Right renal pelvis (tissue), 4 donors: ENCODE data around the gene DDX6. TPM values are rescaled to one million over a fixed set of nuclear protein-coding genes. Genes with fewer than 3 reads are reported as not detected.
A peak's percentile ranks its signal among the peaks of the same experiment; 100 is the strongest.
"Not testable (repeated sequence)": the region's sequence is repeated elsewhere in the genome, so short reads cannot be mapped to it uniquely, and the experiment has no call there.

ENCODE experiments used
- DNase-seq, 4 donors: peaks; one replicate each; pipeline ENCODE4 v3.0.0-alpha.2; 2013; ENCODE audit warnings: low read depth in 4 of 4, low spot score in 3 of 4, missing footprints in 1 of 4
- polyA plus RNA-seq, 4 donors: library from polyadenylated mRNA; unstranded; fragments of 120-200 nt; gene quantifications; one replicate each; pipeline ENCODE4 v1.2.1, GENCODE V29; 2013; ENCODE audit not compliant: insufficient read length in 4 of 4

Gene DDX6
- polyA plus RNA-seq, 4 donors, result 104 to 142 (median 133) TPM

- peak in 2 of 4 donors; percentile 3 to 5 for DNase-seq
These were observed 1.1 kb upstream of the DDX6 start for GRCh38 chr11:118791961-118792569.

- DNase-seq, result peak in 3 of 4 donors; percentile 47 to 80 (median 63)
These were observed 430 bp downstream of the DDX6 start for GRCh38 chr11:118790357-118791110.

GRCh38 chr11:118789501-118790356, 1.2 kb downstream of the DDX6 start:
- DNase-seq, result peak in 3 of 4 donors; percentile 28 to 45 (median 33)

- no peak for DNase-seq
These were observed 4.3 kb downstream of the DDX6 start for GRCh38 chr11:118786657-118787056.

GRCh38 chr11:118785362-118785761, 5.6 kb downstream of the DDX6 start:
- no peak for DNase-seq

- DNase-seq, result no peak
These were observed 7.1 kb downstream of the DDX6 start for GRCh38 chr11:118783724-118784495.

- not testable (repeated sequence) for DNase-seq
These were observed 7.6 kb downstream of the DDX6 start for GRCh38 chr11:118783324-118783723.

GRCh38 chr11:118778898-118779297, 12.1 kb downstream of the DDX6 start:
- DNase-seq, result no peak

GRCh38 chr11:118774032-118774431, 16.9 kb downstream of the DDX6 start:
- DNase-seq, result no peak

- DNase-seq, result no peak
These were observed 19.2 kb downstream of the DDX6 start for GRCh38 chr11:118771547-118772288.

- no peak for DNase-seq
These were observed 22.3 kb downstream of the DDX6 start for GRCh38 chr11:118768690-118769089.

GRCh38 chr11:118766035-118766434, 24.9 kb downstream of the DDX6 start:
- DNase-seq, result no peak

- not testable (repeated sequence) for DNase-seq
These were observed 25.8 kb downstream of the DDX6 start for GRCh38 chr11:118765095-118765691.

GRCh38 chr11:118763041-118763440, 27.9 kb downstream of the DDX6 start:
- DNase-seq, result no peak

- not testable (repeated sequence) for DNase-seq
These were observed 29.0 kb downstream of the DDX6 start for GRCh38 chr11:118761981-118762380.

- DNase-seq, result no peak
These were observed 33.0 kb downstream of the DDX6 start for GRCh38 chr11:118757876-118758399.

- no peak for DNase-seq
These were observed 38.3 kb downstream of the DDX6 start for GRCh38 chr11:118752654-118753053.

- no peak for DNase-seq
These were observed 41.5 kb downstream of the DDX6 start for GRCh38 chr11:118749429-118749828.

GRCh38 chr11:118748056-118748455, 42.9 kb downstream of the DDX6 start:
- no peak for DNase-seq
